Dermis blood vessel endothelial cell (primary cell): Measurements from ENCODE around the gene SLC16A5. TPM values are rescaled to one million over a fixed set of nuclear protein-coding genes. Genes with fewer than 3 reads are reported as not detected.
A peak's percentile ranks its signal among the peaks of the same experiment; 100 is the strongest.
"Not testable (repeated sequence)": the region's sequence is repeated elsewhere in the genome, so short reads cannot be mapped to it uniquely, and the experiment has no call there.

Source experiments
- DNase-seq: peaks from one replicate; pipeline ENCODE4 v3.0.0; 2010
- total RNA-seq: library from RNA; depleted of rRNA; stranded (reverse); fragments of >200 nt; gene quantifications from 2 replicates; pipeline ENCODE4 v1.2.3, GENCODE V29; 2014

SLC16A5 gene
- total RNA-seq, 1 donor from 2014 or later = 11.4 TPM

DNA sequence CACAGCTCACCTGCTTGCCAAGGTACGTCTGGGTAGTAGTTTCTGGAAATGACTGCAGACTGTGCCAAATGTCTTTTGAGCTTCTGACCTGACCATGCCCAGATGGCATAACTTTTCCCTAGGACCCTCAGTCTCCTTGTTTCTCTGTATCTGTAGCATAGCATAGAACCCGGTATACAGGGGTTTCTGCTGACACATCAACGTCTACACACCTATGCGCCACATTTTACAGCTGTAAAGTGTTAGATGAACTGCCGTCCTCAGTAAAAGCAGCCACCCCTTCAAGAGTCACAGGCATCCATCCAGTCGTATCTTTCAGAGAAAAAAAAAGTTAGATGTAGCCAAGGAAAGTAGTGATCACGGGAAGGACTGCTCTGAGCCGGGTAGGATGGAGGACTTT is 23.3 kb upstream of the SLC16A5 start:
- DNase-seq = no peak

DNA sequence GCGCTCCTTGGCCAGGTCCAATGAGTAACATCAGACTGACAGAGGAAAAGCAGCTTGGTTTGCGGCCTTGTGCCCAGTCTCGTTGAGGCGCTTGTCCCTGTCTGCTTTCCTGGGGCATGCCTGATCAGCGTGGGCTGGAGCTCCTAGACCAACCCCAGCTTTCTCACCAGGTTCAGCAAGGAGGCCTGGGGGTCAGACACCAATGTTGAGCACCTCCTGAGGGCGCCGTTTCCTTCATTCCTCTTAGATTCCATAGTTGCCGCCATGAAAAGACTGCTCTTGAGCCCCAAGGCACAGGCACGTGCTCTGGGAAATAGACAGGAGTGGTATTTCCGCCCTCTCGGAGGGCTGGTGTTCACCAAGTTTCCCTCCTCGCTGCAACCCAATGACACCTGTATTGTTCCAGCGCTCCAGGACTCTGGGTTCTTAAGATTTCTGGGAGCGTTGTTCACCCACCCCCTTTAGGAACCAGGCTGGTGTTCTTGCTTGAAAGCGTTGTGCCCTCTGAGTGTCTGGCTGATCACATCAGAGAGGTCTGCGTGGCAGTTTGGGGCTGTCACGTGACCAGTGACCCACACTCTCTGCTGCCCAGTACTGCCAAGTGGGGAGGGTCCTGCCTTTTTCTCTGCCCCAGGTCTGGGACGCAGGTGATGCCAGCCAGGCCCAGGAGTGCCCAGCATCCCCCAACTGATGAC is 22.7 kb upstream of the SLC16A5 start:
- no peak for DNase-seq

DNA sequence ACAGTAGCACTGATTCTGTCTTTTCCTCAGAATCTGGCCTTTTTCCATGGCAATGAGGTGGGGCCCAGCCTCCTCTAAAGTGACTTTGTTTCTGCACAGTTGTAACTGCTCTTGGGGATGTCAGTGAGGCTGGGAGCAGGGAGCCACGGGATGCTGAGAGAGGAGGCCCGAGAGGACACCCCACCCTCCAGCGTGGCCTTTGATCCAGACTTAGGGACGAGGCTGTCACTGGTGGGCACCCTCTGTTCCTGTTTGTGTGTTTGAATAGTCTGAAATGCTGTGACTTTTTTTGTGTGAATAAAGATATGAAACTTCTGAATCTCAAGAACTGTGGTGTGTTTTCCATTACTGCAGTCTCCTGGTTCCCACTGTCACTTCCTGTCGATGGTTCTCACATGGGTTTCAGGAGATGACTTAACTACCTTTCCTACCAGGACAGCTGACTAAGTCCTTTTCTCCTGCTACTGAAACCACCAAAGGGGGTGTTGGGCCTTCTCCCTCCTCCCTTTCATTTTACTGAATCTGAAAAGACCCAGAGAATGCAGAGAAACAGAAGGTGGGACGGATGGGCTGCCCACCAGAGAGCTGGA is 22.1 kb upstream of the SLC16A5 start:
- peak; percentile 84 for DNase-seq

DNA sequence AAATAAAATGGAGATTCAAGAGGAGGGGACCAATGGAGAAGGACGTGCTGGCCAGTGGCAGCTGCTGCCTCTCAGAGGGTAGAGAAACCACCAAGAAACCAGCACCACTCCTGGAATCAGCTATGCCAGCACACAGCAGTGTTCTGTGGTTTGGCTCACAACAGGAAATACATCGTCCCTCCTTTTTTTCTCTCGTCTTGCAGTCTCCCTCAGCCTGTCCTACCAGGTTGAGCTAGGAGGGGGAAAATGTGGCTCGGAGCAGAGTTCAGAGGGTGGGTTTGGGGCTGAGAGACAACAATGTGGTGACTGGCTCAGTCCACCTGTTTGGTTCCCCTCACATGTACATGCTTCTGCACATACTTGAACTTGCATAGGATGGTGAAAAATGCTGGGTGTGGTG is 19.9 kb upstream of the SLC16A5 start:
- no peak for DNase-seq

DNA sequence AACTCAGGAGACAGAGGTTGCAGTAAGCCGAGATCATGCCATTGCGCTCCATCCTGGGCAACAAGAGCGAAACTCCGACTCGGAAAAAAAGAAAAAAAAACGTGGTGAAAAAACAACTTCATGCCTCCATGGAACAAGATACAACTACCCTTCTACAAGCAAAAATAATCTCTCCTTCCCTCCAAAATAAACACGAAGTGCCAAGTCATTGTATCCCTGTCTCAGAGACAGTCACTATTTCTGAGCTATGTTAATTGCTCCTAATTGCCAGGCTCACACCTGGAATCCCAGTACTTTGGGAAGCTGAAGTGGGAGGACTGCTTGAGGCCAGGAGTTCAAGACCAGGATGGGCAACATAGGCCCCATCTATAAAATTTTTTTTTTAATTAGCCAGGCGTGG is 19.0 kb upstream of the SLC16A5 start:
- DNase-seq = no peak

DNA sequence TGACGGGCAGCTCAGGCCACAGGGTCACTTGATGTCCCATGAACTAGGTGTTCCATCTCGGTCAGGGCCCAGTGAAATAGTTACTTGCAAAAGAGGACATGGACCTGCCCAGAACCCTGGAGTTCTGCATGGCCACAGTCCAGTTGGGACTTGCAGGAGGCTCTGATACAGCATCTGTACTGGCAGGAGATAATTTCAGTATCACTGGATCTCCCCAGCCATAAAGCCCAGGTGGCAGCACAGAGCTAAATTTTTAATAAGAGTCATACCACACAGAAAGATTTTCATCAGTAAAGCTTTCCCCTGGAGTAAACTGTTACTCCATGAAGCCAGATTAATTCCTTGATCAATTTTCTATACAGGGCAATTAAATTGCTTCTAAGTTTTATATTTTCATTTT is 18.0 kb upstream of the SLC16A5 start:
- peak; percentile 49 for DNase-seq

DNA sequence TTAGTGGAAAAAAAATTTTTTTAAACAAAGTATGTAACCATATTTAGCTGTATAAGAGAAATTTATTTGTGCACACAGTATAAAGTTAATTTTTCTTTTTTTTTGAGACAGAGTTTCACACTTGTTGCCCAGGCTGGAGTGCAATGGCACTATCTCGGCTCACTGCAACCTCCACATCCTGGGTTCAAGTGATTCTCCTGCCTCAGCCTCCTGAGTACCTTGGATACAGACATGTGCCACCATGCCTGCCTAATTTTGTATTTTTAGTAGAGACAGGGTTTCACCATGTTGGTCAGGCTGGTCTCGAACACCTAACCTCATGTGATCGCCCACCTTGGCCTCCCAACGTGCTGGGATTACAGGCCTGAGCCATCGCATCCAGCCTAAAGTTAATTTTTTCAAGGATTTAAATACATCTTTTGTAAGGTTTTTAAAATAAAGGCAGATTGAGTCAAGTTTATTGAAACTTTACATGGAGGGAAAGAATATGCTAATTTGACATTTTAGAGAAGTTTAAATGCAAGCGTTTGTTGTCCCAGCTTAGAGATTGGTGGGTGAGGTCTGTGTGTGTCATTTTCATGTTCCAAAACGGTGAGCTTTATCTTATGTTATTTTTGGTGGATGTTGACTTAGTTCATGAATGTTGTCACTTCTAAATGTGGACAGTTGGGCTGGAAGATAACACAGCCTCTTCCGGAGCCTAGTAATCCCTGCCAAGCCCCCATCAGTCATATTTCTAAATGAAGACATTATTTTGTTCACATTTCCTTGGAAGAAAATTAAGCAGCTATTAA is 16.1 kb upstream of the SLC16A5 start:
- not testable (repeated sequence) for DNase-seq

DNA sequence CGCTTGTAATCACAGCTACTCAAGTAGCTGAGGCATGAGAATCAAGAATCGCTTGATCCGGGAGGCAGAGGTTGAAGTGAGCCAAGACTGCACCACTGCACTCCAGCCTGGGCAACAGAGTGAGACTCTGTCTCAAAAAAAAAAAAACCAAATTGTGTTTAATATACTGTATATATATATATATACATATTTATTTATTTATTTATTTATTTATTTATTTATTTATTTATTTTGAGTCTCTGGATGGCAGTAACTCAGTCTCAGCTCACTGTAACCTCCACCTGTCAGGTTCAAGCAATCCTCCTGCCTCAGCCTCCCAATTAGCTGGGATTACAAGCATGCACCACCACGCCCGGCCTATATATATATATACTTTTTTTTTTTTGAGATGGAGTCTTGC is 14.8 kb upstream of the SLC16A5 start:
- DNase-seq = not testable (repeated sequence)

DNA sequence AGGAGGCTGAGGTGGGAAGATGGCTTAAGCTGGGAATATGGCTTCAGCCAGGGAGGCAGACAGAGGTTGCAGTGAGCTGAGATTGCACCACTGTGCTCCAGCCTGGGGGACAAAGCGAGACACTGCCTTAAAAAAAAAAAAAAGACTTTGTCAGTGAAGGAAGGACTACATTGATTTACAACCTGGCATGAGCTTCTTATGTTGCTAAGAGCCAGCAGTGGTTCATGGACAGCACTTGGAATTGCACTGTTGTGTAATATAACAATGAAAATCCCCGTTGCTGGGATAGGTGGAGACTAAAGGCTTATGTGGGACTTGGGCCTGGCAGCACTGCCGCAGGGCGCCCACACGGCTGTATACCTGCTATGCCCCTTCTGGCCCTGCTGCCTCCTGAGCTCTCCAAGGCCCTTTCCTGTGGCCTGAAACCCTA is 14.1 kb upstream of the SLC16A5 start:
- no peak for DNase-seq

DNA sequence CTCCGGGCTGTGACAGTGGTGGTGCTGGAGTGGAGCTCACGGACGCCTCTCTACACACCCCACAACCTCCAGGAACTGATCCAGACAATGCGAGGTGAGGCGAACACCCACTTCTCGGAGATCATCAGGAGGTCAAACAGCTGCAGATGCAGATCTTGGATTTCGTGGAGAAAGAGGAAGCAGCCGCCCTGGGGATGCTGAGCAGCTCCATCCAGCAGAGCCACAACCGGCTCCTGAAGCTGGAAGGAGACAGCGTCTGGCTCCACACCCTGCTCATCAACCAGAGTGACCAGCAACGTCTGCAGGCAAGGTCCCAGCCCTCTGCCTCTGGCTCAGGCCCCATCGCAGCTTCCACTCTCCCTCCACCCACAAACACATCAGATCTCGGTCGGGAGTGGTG is 13.2 kb upstream of the SLC16A5 start:
- no peak for DNase-seq

DNA sequence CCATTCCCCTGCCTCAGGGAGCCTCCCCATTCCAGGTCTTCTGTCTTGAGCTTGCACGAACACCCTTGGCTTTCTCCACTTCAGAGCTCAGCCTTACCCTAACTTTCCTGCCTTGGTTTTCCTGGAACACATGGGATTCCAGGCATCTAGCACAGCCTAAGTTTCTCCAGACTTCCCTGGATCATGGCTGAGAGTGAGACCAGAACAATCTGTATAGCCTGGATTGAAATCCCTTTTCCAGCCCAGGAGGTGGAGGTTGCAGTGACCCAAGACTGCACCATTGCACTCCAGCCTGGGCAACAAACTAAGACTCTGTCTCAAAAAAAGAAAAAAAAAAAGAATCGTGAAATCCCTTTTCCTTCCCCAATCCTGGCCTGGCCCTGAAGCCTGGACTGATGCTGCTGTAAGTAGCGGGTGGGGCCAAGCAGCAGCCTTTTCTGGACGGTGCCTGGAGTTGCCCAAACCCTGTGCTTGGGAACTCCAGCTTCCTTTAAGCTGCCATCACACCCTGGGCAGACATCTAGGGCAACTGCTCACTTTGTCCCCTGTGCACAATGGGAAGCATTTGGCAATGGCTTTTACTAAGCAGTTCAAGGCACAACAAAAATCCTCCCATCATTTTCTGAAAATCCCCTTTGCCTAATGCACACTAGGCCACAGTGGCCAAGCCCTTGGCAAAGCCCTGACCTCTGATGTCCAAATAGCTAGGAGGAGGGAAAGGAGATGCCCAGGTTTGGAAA is 12.0 kb upstream of the SLC16A5 start:
- no peak for DNase-seq

DNA sequence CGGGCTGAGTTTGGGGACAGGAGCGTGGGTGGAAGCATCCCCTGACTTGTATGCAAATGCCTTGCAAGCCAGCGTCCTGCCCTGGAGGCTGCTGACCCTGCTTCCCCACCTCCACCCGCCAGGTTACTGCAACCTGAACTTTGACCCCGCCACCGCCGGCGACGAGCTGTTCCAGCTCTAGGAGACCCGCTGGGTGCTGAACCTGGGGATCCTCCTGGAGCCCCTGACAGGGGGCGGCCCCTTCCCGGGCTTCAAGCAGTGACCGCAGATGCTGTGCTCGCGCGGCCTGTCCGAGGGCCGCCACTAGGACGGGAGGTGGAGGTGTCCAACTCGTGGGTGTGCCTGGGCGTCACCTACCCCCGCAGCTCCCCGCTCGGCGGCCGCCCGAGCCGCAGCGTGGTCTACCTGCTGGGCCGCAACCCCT is 10.7 kb upstream of the SLC16A5 start:
- no peak for DNase-seq

DNA sequence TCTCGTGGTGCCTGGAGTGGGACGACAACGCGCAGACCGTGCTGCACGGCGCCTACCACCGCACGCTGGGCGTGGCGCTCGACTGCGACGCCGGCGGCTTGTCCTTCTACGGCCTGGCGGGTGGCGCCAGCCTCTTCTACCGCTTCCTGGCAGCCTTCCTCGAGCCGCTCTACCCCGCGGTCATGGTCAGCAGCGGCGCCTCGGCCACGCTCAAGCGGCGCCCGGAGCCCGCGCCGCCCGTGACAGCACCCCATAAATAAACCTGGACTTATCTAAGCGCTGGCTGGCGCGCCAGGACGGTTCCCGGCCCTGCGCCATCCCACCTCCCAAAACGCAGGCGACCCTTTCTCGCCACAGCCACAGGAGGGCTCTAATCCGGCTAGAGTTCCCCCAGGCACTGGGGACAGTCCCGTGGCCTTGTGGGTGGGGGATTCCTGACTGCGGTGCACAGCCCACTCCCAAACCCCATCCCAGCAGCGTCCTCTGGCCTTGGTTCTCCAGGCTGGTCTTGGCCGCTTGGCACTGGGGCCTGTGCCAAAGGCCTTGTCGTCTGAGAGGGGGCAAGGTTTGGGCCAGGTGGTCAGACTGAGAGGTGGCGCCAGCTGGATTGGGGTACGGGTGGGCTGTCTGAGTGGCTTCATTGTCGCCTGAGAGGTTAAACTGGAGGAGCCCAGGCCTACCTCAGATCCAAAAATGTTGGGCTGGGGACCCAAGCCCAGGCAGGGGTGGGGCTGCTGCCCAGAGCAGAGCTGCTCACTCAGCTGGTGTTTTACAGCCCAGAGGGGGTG is 10.1 kb upstream of the SLC16A5 start:
- peak; percentile 61 for DNase-seq

DNA sequence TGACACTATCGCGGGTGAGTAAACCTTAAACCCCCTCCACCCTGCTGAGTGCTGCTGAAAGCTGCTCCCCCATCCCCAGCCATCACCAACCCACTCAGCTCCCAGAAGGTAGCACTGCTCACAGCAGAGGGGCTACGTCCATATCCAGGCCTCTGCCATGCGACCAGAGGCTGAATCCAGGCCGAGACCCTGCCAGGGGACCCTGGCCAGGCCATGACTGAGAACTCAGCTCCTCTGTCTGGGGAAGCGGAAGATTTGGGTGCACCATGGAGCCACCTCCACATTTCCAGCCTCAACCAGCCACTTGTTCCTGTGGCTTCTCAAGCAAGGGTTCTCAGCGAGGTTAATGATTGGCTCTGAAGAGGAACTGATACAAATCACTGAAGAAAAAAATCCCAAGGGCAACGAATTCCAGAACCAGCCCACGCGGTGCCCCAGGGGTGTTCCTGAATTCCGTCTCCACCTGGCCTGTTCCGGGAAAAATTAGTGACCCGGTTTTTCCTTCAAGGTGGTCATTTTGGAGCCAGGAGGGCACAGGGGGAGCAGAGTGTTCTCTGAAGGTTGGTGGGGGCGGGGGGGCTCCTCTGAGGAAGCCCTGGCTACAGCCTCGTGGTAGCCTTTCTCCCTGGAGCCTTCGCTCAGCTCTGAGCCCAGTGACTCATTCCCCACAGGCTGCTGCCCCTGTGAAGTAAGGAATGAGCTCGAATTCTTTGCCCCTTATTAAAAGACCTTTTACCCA is 9.3 kb upstream of the SLC16A5 start:
- DNase-seq = peak; percentile 55

DNA sequence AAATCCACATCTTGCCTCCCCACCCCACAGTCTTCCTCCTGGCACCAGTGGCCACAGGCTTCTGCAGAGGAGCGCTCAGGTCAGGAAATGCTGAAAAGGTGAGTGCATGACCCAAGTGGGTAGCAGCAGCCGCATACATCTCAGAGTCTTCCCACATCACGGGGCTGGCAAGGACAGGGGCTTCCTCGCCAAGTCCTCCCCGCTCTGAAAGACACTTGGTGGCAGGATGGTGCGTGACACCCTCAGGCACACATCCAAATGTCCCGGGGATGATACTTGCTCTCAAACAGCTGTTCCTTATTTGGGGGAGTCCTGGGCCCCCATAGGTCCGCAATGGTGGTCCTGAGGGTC is 8.8 kb upstream of the SLC16A5 start:
- no peak for DNase-seq

DNA sequence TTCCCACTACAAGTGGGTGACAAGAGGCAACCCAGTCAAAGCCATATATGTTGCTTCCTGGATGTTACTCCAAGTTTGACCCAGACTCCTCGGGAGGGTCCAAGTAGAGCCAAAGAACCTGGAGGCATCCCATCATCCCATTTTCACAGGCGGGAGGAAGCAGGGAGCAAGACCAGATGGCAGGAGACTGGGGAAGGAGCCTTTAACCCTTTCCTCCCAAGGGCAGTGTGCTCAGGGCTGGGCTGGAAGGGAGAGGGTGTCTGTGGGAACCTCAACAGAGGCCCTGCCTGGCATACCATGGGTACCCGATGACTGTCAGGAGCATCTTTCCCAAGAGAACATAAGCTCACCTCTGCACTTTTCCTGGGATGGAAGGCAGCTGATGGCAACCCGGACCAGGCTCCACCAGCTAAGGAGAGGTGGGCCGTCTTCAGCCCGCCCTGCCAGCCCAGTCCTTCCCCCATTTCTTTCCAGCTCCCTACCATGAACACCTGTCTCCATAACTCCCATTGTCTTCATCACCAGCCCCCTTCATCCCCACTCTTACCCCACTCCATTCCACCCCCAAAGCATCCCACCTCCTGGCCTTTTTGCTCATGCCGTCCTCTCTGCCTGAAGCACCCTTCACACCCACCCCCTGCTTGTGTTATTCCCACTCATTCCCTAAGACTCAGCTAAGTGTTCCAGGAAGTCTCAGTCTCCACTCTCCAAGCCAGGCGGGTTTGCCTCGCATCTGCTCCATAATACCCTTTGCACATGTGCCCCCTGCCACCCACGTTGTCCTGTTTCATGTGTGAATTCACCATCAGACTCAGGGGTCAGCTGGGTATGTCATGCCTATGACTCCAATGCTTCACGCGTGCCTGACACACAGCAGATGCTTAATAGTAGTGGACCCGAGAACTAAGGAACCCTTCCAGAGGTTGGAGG is 5.9 kb upstream of the SLC16A5 start:
- no peak for DNase-seq

DNA sequence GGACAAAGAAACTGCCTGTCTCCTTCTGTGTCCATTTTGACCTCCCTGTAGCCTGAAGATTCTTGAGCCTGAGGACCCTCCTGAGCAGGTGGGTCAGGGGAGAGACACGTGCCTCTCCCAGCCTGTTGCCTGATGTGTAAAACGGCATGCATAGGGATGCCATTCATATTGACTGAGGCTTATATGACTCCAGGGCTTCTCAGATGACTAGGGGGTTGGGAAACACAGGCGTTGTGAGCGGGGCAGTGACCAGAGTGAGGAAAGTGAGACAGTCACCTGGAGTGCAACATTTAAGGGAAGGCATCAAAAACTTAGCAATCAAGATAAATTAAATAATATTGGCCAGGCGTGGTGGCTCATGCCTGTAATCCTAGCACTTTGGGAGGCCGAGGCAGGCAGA is 5.1 kb upstream of the SLC16A5 start:
- DNase-seq = no peak

DNA sequence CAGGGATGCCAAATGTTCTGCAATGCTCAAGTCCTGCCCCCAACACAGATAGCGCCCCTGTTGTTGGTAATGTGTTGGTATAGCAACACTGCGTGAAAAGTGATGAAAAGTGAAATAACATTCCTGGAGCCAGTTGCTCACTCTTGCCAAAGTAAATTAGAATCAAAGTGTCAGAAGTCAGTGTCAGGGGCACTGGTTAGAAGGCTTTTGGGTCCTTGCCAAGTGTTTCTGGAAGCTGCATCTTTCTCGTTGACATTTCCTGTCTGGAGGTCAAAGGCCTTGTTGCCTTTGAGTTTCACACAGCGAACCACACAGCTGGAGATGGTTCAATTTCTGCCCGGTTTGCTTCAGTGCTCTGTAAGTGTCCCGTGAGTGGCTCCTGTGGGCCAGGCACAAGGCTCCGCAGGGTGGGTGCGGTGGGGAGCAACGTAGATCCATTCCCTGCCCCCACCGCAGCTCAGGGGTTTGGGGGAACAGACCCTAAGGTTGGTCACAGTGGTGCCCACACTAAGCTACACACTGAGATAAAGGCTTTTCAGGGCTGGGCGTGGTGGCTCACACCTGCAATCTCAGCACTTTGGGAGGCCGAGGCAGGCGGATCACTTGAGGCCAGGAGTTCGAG is 3.6 kb upstream of the SLC16A5 start:
- DNase-seq = peak; percentile 68

DNA sequence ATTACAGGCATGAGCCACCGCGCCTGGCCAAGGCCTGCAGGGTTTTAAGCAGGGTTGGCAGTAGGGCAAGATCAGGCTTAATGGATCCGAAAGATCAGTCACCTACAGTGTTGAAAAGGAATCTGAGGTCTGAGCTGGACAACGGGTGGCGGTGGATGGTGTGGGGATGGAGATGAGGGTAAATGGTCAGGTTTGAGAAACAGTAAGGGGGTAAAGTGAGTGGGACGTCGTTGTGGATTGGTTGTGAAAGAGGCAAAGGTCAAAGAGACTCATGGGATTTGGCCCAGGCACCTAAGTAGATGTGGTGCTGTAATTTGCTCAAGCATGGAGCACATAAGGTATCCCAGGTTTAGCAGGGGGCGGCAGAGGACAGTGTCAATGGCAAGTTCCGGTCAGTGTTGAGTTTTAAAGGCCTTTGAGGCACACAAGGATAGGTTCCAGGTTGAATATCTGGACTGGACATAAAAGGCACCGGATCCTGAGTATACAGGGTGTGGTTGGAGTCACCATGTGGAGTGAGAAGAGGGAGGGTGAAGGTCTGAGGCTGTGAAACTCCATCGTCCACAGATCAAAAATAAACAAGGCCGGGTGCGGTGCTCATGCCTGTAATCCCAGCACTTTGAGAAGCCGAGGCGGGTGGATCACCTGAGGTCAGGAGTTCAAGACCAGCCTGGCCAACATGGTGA is 1.1 kb upstream of the SLC16A5 start:
- no peak for DNase-seq
